Measurements from ENCODE around the gene VWA3B. TPM values are rescaled to one million over a fixed set of nuclear protein-coding genes. Genes with fewer than 3 reads are reported as not detected.

The VWA3B gene
- total RNA-seq, 1 donor from 2014 or later, result not detected

DNA sequence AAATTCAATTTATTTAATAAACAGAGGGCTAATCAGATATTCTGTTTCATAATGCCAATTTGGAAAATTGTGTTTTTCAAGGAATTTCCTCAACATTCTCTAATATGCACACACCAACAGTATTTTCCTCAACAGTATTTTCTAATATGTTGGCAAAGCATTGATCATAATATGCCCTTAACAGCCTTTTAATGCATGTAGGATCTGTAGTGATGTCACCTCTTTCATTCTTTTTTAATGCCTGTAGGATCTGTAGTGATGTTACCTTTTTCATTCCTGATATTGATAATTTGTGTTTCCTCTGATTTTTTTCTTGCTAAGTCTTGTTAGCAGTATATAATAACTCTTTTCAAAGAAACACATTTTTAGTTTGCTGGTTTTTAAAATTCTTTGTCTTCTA lies 15.9 kb downstream of the VWA3B start:
- Histone ChIP-seq H3K4me3 (ENCODE audit: low read depth, low read length) (no peak overlapping the region), H3K27me3 (ENCODE audit: control insufficient read depth, insufficient read depth, low read length) (no peaks in the 10 kb centered on the region), H3K36me3 (ENCODE audit: control insufficient read depth, insufficient read depth, low read length) (no peaks in the 10 kb centered on the region)
- TF ChIP-seq, protein P1, sequence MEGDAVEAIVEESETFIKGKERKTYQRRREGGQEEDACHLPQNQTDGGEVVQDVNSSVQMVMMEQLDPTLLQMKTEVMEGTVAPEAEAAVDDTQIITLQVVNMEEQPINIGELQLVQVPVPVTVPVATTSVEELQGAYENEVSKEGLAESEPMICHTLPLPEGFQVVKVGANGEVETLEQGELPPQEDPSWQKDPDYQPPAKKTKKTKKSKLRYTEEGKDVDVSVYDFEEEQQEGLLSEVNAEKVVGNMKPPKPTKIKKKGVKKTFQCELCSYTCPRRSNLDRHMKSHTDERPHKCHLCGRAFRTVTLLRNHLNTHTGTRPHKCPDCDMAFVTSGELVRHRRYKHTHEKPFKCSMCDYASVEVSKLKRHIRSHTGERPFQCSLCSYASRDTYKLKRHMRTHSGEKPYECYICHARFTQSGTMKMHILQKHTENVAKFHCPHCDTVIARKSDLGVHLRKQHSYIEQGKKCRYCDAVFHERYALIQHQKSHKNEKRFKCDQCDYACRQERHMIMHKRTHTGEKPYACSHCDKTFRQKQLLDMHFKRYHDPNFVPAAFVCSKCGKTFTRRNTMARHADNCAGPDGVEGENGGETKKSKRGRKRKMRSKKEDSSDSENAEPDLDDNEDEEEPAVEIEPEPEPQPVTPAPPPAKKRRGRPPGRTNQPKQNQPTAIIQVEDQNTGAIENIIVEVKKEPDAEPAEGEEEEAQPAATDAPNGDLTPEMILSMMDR (IDR thresholded peaks at IDR 0.05; ENCODE audit: insufficient read depth, low read length, poor library complexity, severe bottlenecking), result no peak
- no peak for DNase-seq (ENCODE audit: low read depth)

DNA sequence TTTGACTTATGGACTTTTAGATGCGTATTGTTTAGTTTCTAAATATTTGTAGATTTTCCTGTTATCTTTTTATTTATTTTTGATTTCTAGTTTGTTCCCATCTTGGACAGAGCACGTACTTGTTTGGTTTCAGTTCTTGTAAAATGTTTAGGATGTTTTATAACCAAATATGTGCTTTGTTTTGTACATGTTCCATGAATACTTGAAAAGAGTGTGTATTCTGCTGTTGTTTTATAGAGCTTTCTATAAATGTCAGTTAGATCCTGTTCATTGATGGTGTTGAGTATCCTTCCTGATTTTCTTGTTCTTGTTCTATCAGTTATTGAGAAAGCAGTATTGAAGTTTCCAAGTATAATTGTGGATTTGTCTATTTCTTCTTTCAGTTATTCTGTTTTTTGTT lies 21.1 kb downstream of the VWA3B start:
- TF ChIP-seq, protein P1 (IDR thresholded peaks at IDR 0.05; ENCODE audit: insufficient read depth, low read length, poor library complexity, severe bottlenecking), result no peak
- DNase-seq (ENCODE audit: low read depth), result no peak

DNA sequence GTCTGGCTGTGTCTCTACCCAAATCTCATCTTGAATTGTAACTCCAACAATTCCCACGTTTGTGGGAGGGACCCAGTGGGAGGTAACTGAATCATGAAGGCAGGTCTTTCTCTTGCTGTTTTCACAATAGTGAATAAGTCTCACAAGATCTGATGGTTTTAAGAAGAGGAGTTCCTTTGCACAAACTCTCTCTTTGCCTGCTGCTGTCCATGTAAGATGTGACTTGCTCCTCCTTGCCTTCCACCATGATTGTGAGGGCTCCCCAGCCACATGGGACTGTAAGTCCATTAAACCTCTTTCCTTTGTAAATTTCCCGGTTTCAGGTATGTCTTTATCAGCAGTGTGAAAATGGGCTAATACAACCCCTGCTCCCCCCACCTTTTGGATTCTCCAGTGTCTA lies 23.8 kb downstream of the VWA3B start:
- no peaks in the 10 kb centered on the region for H3K27me3 ChIP-seq (ENCODE audit: control insufficient read depth, insufficient read depth, low read length)
- H3K36me3 ChIP-seq (ENCODE audit: control insufficient read depth, insufficient read depth, low read length), result no peaks in the 10 kb centered on the region
- TF ChIP-seq, protein P1 (IDR thresholded peaks at IDR 0.05; ENCODE audit: insufficient read depth, low read length, poor library complexity, severe bottlenecking), result no peak
- no peak for DNase-seq (ENCODE audit: low read depth)
- no peak overlapping the region for H3K4me3 ChIP-seq (ENCODE audit: low read depth, low read length)

More for the DNA sequence above, 21.1 kb downstream of the VWA3B start:
- Histone ChIP-seq H3K4me3 (ENCODE audit: low read depth, low read length) (no peak overlapping the region), H3K36me3 (ENCODE audit: control insufficient read depth, insufficient read depth, low read length) (no peaks in the 10 kb centered on the region), H3K27me3 (ENCODE audit: control insufficient read depth, insufficient read depth, low read length) (no peaks in the 10 kb centered on the region)

DNA sequence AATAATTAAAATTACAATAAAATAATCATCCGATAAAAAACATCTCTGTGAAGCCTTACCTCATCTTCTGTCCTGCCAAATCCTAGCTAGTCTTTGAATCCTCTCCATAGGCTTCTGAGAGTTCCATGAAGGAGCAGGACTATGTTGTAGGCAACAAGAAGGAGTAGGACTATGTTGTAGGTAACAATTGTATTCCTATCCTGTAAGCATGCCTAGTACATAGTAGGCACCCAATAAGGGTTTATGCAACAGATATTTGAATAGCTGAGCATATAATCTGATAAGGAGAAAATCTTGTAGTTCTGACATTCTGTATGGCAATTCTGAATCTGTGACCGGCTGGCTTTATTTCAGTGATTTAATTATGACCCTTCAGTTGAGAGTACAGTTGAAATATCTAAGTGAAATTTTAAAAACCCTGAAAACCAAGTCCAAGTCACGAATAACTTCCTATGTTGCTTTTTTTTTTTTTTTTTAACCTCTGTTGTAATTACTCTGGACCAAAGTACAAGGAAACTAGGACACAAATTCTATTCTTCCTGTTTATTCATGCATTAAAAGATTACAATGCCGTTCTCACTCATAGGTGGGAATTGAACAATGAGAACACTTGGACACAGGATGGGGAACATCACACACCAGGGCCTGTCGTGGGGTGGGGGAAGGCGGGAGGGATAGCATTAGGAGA lies 27.8 kb downstream of the VWA3B start:
- Histone ChIP-seq H3K27me3 (ENCODE audit: control insufficient read depth, insufficient read depth, low read length) (peaks cover 5% of the 10 kb centered on the region), H3K36me3 (ENCODE audit: control insufficient read depth, insufficient read depth, low read length) (no peaks in the 10 kb centered on the region), H3K4me3 (ENCODE audit: low read depth, low read length) (no peak overlapping the region)
- DNase-seq (ENCODE audit: low read depth), result peak; percentile 1
- TF ChIP-seq, protein P1 (IDR thresholded peaks at IDR 0.05; ENCODE audit: insufficient read depth, low read length, poor library complexity, severe bottlenecking), result no peak

DNA sequence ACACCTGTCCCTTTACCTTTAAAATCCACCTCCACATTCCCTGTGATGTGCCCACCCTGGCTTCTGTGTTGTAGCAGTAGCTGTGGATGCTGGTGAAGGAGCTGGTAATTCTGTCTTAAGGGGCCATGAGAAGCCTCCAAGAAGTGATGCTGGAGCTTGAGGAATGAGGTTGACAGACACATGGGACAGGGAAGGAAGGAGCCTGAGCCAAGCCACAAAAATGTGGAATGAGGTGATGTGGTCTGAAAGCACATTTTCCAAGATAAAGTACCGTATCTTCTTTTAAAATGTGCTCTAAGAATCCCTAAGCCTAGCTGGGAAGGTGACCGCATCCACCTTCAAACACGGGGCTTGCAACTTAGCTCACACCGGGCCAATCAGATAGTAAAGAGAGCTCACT lies 31.2 kb downstream of the VWA3B start:
- H3K4me3 ChIP-seq (ENCODE audit: low read depth, low read length), result no peak overlapping the region
- peak; percentile 2 for DNase-seq (ENCODE audit: low read depth)
- TF ChIP-seq, protein P1 (IDR thresholded peaks at IDR 0.05; ENCODE audit: insufficient read depth, low read length, poor library complexity, severe bottlenecking), result no peak
- H3K27me3 ChIP-seq (ENCODE audit: control insufficient read depth, insufficient read depth, low read length), result peaks cover 13% of the 10 kb centered on the region
- no peaks in the 10 kb centered on the region for H3K36me3 ChIP-seq (ENCODE audit: control insufficient read depth, insufficient read depth, low read length)

DNA sequence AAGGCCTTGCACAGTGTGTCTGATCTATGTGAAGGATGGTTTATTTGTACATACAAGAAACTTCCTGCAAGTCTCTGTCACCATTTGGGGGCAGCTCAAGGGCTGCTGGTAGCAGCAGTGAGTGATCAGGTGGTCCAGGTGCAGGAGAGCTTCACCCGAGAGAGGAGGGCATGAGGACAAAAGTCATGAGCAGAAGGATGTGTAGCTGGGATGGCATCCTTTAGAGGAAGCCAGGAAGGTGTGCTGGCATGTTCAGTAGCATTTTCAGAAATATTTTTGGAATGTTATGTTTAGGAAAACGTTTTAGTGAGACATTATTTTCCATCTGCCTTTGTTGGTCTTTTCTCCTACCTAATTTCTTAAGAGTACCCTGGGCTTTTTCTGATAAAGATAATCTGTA lies 31.9 kb downstream of the VWA3B start:
- DNase-seq (ENCODE audit: low read depth), result no peak

More for the DNA sequence above, 31.9 kb downstream of the VWA3B start:
- no peaks in the 10 kb centered on the region for H3K36me3 ChIP-seq (ENCODE audit: control insufficient read depth, insufficient read depth, low read length)
- TF ChIP-seq, protein P1 (IDR thresholded peaks at IDR 0.05; ENCODE audit: insufficient read depth, low read length, poor library complexity, severe bottlenecking), result no peak
- H3K4me3 ChIP-seq (ENCODE audit: low read depth, low read length), result no peak overlapping the region
- H3K27me3 ChIP-seq (ENCODE audit: control insufficient read depth, insufficient read depth, low read length), result peaks cover 13% of the 10 kb centered on the region

Data from kidney epithelial cell (primary cell).